NCI-H128 (cell line): ENCODE results near the gene IKBKG.
"Not testable (repeated sequence)": the region's sequence is repeated elsewhere in the genome, so short reads cannot be mapped to it uniquely, and the experiment has no call there.

Source experiments
- DNase-seq: peaks from one replicate; lab custom pipeline; 2025; ENCODE audit not compliant: unreplicated experiment; lab: John Stamatoyannopoulos, UW

The IKBKG gene

DNA sequence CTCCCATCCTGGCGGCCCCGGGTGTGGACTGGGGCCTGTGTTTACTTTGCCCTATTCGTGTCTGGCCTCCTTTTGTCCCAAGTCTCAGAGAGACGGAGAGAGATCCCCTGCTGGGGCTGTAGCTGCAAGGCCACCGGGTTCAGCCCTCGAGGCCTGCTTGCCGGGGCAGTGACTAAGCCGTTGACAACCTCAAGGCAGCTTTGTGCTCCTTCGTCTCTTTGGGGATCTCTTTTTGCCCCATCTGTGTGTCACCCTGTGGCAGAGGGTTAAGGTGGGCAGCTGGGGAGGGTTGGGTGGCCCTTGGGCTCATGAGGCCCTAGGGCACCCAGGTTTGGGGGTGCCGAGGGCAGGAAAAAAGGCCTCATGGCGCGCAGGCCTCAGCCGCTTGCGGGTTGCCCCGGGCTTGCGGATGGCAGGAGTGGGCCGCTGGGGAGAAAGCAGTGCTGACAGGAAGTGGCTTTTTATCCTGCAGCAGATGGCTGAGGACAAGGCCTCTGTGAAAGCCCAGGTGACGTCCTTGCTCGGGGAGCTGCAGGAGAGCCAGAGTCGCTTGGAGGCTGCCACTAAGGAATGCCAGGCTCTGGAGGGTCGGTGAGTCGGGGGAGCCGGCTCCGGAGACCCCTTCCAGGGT is 10.8 kb downstream of the IKBKG start:
- DNase-seq: not testable (repeated sequence)

DNA sequence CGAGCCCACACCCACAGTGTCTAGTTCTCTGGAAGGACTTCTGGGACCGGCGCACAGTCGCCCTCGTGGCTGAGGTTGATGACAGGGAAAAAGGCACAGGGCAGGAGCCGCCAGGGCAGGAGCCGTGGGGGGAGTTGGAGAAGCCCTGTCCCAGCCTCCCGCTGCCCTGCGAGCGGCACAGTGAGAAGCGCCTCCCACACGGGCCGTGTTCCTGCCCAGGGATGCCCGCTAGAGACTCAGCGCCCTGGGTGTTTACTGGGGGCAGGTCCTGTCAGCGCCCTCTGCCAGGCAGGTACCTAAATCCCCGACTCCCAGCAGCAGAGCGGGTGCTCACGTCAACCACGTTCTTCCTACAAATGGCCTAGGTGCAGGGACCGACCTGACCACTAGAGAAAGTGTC is 11.5 kb downstream of the IKBKG start:
- DNase-seq: not testable (repeated sequence)

DNA sequence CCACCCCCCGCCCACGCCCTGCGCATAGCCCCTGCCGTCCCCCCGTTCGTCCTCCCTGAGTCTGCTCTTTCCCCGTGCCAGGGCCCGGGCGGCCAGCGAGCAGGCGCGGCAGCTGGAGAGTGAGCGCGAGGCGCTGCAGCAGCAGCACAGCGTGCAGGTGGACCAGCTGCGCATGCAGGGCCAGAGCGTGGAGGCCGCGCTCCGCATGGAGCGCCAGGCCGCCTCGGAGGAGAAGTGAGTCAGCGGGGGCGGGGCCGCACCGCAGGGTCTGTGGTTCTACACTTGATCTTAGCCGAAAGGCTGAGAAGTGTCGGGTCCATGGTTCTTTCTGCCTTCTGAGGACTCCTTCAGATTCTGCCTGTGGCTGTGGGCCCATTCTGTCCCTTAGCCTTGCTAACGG is 12.9 kb downstream of the IKBKG start:
- not testable (repeated sequence) for DNase-seq

DNA sequence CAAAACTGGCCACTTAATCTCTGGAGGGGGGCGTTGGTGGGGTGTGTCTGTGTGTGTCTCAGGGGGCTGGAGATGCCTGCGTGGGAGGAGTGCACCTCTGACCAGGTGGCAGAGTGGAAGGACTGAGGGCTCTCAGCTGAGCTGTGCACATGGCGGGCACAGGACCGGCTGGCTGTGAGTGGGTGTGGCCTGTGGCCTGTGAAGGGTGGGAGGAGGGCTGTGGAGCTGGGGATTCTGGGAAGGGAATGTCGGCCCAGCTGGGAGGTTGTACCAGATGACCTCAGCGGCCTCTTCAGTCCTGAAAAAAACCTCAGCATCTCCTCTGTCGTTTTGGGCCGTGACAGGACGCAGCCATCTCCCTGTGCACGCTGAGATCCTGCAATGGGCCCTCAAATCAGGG is 14.9 kb downstream of the IKBKG start:
- not testable (repeated sequence) for DNase-seq

DNA sequence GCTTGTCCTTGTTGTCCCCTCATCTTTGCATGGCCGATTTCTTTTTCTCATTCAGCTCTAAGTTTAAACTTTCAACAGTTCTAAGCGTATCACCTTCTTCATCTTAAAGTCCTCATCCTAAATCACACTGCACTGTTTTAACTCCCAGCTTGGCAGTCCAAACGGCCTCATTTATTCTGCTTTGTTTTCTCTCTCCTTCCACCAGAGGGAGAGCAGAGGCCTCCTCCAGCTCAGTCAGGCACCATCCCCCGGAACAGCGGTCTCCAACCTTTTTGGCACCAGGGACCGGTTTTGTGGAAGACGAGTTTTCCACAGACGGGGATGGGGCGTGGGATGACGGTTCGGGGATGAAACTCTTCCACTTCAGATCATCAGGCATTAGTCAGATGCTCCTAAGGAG is 22.9 kb downstream of the IKBKG start:
- DNase-seq: not testable (repeated sequence)

DNA sequence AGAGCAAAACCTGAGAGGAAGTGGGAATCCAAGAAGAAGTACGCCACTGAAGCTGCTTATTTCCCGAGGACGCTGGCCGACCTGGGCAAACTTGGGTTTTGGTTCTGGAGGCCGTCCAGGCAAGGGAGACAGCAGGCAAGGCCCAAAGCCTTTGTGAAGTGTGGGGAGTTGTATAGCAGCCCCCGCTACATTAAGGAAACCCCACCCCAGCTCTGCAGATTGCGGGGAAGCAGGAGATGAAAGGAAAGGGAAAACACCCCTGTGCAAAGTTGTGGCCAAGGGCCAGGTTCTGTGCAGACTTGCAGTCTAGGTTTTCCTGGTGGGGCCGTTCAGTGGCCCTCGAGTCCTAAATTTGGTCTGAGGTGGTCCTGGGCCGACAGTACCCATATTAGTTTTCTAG is 25.6 kb downstream of the IKBKG start:
- DNase-seq: not testable (repeated sequence)

DNA sequence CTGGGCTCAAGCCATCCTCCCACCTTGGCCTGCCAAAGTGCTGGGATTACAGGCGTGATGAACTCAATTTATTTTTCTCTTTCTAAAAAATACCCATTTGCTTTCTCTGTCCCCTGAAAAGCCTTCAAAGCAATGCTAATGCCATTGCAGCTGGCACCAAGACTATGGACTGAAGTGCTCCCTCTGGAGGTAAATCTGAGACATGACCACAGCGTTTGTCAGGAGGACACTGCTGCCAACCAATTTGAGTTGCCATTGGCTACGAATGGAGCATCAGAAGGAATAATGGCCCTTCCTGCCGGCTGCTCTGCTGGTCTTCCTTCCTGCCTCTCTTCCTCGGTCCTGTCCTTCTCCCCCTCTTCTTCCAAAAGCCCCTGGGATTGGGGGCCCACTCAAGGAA is 27.7 kb downstream of the IKBKG start:
- not testable (repeated sequence) for DNase-seq

DNA sequence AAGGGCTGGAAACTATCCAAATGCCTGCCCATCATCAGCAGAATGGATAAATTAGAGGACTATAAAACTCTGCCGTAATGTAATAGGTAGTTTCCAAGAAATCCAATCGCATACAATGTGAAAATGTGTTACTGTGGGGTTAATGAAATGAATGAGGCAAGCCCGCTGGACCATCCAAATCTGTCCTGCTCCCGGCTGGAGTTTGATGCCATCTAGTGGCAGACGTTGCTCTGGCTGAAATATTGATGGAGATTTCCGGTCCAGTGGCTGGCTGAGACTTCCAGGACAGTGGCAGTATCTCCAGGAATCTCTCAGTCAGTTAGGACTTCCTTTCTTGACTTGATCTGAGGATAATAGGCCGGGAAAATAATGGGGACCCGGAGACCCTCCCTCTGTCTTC is 35.6 kb downstream of the IKBKG start:
- not testable (repeated sequence) for DNase-seq

DNA sequence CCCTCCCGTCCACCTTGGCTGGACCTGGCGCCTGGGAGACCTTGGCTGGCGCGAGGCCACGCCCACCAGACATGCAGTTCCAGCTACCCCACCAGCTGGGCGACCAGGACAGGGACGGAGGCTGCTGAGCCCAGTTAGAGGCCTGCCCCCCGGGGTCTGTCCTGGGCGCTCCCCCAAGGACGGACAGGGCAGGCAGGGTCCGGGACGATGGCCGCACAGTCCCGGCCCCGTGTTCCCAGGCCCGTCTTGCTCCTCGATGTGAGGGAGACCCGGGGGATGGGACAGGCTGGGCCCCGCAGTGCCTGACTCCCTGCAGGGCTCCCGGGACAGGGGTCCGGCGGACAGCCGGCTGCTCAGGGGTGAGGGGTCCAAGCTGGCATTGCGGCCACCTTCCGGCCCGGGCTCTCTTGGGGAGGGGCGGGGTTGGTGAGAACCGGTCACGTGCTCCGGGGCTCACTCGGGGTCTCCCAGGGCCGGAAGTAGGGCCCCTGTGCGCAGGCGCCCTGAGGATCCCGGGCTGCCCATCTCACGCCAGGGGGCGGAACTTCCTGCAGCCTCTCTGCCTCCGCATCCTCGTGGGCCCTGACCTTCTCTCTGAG is 37.3 kb downstream of the IKBKG start, which contains the start of gene CTAG1A:
CTAG1A (plus strand) TSS at position 549 of the 599 bp plus-strand sequence. CDS start 74 bp downstream, outside the sequence.
- DNase-seq: not testable (repeated sequence)

DNA sequence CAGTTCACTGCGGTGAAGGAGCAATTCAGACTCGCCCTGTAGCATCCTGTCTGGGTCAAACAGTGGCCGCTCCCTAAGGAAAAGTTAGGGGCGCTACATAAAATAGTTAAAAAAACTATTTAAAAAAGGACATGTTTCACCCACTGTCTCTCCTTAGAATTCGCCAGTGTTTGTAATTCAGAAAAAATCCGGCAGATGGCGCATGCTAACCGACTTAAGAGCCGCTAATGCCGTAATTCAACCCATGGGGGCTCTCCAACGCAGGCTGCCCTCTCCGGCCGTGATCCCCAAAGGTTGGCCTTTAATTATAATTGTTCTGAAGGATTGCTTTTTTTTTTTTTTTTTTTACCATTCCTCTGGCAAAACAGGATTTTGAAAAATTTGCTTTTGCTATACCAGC is 43.0 kb downstream of the IKBKG start:
- DNase-seq: not testable (repeated sequence)

DNA sequence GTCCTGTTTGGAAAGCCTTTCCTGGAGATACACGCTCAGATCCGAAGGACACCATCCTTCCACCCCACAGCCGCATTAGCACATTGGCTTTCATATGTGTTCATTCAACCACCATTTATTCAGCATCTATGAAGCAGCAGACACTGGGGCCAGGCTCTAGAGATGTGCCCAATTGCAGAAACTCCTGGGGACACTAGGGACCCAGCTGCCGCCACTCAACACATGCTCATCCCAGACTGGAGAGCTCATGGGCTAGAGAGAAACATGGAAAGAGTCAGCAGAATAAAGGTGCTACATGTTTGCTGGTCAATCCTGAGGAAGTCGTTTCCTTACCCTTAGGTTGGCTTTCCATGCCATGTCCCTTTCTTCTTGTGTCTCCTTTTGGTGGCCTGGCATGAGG is 45.1 kb downstream of the IKBKG start:
- no peak for DNase-seq

DNA sequence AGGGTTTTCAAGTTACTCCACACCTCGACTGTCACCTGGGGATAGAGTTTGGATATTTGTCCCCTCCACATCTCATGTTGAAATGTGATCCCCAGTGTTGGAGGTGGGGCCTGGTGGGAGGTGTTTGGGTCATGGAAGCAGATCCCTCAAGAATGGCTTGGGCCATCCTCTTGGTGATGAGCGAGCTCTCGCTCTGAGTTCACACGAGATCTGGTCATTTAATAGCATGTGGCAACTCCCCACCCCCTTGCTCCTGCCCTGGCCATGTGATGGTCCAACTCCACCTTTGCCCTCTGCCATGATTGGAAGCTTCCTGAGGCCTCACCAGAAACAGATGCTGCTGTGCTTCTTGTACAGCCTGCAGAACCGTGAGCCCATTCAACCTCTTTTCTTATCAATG is 45.8 kb downstream of the IKBKG start:
- no peak for DNase-seq

DNA sequence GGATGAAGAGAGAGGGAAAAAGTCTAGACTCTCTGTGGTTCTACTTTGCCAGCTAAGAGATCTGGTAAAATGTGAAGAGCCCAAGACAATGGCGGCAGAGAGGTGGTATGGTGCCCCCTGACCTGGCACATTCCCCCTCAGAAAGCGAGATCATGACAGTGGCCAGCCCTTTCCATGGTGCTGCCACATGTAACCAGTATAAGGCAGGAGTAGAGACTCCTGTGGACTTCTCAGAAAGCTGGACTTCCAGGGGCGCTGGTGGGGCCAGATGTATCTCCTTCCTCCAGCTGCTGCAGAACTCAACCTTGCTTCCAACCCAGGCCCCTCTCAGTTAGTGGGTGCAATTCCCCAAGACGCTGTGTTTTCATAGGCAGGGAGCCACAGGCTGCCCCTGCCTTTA is 47.1 kb downstream of the IKBKG start:
- no peak for DNase-seq

DNA sequence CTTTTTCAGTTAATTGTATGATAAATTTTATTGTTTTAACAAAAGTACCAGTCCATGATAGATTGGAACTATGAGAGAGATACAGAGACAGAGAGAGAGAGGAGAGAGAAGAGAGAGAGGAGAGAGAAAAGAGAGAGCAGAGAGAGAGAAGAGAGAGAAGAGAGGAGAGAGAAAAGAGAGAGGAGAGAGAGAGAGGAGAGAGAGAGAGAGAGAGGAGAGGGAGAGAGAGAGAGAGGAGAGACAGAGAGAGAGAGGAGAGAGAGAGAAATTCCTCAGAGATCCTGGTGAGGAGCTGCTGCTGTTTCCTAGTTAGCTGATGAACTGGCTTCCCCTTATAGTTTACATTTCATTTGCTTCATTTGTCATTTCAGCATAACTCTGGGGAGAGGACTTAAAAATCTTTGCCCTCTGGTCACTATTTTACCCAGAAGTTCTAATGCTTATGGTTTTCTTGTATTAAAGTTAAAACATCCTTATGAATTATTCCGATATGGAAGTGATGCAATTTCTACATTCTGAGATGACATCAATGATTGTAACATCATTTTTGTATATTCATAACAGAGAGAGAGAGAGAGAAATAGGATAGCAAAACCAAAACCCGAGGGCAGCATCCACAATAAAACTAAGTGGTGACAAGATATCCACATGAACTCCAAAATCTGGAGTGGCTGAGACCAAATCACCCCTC is 48.3 kb downstream of the IKBKG start:
- DNase-seq: no peak

DNA sequence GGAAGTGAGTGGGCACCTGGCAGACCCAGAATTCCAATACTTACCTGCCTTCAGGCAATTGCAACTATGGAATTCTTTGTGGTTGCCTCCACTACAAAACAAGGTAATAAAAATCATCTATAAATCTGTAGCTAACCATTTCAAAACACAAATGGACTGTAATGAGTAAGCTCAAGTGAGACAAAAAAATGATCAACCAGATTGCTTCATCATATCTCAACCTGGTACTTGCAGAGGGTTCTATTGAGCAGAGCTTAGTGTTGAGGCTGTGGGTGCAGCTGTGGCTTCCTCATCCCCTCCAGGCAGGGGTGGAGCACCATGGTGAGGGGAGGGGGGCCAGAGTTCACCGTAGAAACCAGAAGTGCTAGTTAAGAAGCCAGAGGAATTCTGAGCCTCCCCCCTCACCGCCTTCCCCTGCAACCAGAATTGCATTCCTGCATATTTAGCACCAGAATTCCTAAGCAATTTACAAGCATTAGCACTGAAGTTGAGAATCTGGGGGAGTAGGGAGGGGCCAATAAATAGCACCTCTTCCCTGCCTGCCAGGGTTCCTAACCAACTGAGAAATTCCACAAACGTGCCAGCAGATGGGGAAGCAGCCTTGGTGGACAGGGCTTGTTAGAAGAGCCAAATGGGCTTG is 49.0 kb downstream of the IKBKG start:
- no peak for DNase-seq

DNA sequence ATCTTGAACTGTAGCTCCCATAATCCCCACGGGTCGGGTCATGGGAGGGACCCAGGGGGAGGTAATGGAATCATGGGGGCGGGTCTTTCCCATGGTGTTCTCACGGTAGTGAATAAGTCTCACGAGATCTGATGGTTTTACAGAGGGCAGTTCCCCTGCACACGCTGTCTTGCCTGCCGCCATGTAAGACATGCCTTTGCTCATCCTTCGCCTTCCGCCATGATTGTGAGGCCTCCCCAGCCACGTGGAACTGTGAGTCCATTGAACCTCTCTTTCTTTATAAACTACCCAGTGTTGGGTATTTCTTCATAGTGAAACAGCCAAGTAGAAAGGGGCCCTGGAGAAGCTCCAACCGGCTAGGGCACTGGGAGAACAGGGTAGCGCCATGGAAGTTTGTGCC is 49.8 kb downstream of the IKBKG start:
- DNase-seq: no peak

DNA sequence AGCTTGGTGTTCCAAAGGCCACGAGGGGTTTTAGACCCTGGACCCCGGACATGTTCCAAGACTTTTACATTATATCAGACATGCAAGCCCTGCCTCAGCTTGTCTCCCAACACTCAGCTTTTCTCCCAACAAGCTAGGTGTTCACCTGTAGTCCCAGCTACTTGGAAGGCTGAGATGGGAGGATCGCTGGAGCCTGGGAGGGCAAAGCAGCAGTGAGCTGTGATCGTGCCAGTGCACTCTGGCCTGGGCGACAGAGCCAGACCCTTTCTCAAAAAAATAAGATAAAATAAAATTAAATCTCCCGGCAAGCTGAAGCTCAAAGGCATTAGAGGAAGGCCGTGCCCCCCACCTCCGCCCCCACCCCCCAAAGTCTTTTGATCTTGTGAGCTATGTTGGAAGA is 51.2 kb downstream of the IKBKG start:
- no peak for DNase-seq

DNA sequence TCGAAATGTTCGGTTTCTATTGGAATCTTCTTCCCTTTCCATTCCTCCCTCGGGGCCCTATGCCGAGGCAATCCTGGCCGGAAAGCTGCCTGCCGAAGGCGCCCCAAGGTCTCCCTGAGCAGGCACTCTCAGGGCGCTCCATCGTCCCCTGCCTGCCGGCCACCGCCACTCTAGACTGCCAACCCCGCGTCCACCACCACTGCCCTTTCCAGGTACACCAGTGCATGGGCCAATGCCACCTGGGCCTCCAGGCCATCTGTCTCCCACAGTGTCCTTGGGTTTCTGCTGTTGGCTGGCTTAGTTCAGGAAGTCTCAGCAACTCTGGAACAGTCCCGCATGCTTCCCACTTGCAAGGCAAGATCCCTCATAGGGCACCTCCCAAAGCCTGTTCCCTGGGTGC is 52.1 kb downstream of the IKBKG start:
- no peak for DNase-seq

DNA sequence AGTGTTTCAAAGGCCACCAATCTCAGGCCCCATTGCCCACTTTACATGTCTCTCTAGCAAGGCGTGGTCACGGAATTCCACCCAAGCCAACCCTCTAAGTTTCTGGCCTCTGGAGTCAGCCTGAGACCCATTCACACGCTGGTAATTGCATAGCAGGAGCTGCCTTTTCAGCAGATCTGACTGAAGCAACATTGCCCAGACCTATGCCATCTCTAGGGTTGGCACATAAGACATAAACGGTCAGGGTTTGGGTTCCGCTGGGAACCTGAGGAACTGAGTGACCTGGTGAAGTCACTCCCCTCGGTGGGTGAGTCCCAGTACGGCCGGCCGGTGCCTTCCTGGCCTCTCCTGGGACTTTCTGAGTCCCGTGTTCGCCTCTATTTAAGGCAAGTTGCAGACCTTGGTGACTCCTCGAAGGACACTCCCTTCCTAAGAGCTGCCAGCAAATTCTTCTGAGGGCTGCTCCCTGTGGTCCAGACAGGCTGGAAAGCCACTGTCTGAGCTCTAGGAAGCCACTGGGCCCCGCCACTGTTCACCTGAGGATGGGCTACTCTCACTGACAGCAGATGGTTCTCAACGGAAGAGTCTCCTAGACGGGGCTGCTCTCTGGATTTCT is 53.4 kb downstream of the IKBKG start:
- no peak for DNase-seq

DNA sequence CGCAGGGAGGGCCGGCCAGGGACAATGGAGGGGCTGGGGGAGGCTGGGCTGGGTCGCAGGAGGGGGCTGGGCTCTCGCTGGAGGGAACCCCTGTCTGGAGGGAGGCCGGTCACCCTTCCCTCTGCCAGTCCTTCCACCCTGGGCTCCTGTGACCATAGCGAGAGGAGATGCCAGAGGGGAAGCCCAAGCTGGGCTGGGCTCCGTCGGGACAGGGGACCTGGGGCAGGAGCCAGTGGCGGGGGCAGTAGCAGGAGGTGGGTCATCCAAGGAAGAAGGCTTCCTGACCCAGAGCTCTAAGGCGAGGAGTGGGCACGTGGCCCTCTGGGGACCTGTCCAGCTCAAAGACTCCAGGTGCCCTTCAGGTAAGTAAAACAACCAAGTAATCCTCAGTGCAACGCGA is 54.8 kb downstream of the IKBKG start:
- no peak for DNase-seq

DNA sequence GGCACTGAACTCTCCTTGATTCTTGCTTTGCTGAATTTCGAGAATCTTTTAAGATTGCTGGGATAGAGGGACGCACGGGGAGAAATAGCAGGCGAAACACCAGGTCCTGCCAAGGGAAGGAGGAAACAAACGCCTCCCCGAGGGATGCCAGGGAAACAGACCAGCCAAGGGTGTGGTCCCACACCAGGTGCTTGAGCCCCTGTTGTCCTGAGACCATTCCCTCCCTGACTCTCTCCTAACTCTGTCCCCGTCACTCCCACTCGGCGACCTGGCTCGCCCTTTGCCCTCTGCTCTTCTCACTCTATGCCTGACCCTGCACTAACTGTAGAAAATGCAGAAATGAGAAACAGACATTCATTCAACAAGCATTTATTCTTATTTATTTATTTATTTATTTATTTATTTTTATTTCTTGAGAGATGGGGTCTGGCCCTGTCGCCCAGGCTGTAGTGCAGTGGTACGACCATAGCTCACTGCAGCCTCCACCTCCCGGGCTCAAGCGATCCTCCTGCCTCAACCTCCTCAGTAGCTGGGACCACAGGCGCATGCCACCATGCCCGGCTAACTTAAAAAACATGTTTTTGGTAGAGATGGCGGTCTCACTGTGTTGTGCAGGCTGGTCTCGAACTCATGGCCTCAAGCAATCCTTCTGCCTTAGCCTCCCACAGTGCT is 55.5 kb downstream of the IKBKG start:
- DNase-seq: no peak
